ENCODE measurements around the gene SH3RF3. TPM values are rescaled to one million over a fixed set of nuclear protein-coding genes. Genes with fewer than 3 reads are reported as not detected.

SH3RF3 gene
- total RNA-seq, 1 experiment from 2014 or later = 0.34 TPM

DNA sequence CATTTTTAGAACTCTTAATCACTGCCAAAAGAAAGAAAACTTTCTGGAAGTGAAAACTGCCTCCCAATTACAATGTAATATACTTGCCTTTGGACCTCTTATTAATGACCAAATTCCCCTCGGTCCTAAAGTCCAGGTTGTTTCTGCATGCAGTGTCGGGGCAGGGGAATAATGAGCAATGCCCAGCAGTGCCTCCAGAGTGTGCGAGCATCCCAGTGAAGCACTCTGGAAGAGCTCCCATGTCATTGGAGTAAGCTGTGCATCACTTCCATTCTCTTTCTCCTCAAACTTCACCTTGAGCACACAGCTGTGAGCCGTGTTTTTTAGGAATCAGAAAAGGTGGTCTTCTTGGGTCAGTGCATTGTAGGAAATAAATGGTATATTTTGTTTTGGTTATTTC lies 107.1 kb downstream of the SH3RF3 start:
- no peaks in the 10 kb centered on the region for H3K79me2 ChIP-seq (ENCODE audit: low read length)
- H2AFZ ChIP-seq (ENCODE audit: low read length) = no peak overlapping the region
- H3K4me1 ChIP-seq (ENCODE audit: low read length) = peaks cover 21% of the 10 kb centered on the region
- no peak for DNase-seq
- H3K9me3 ChIP-seq (ENCODE audit: low read length) = no peaks in the 10 kb centered on the region
- no peak overlapping the region for H3K4me2 ChIP-seq (ENCODE audit: low read depth, low read length, poor library complexity, severe bottlenecking)
- H3K27ac ChIP-seq (ENCODE audit: low read length) = no peak overlapping the region
- H3K4me3 ChIP-seq (ENCODE audit: low read length) = no peak overlapping the region
- H3K36me3 ChIP-seq (ENCODE audit: insufficient read depth, low read length) = no peaks in the 10 kb centered on the region
- H3K27me3 ChIP-seq (ENCODE audit: low read length) = no peaks in the 10 kb centered on the region
- no peaks in the 10 kb centered on the region for H4K20me1 ChIP-seq (ENCODE audit: insufficient read depth, low read depth, low read length)
- no peak overlapping the region for H3K9ac ChIP-seq (ENCODE audit: low read length)
- H3K9me2 ChIP-seq (replicated peaks; ENCODE audit: insufficient read depth, low read length) = no peaks in the 10 kb centered on the region

GRCh38 chr2:109237792-109238191 lies 108.8 kb downstream of the SH3RF3 start:
- Histone ChIP-seq H4K20me1 (ENCODE audit: insufficient read depth, low read depth, low read length) (no peaks in the 10 kb centered on the region), H3K9ac (ENCODE audit: low read length) (no peak overlapping the region), H3K9me2 (replicated peaks; ENCODE audit: insufficient read depth, low read length) (no peaks in the 10 kb centered on the region), H3K4me1 (ENCODE audit: low read length) (peaks cover 9% of the 10 kb centered on the region), H3K79me2 (ENCODE audit: low read length) (no peaks in the 10 kb centered on the region), H2AFZ (ENCODE audit: low read length) (no peak overlapping the region), H3K36me3 (ENCODE audit: insufficient read depth, low read length) (no peaks in the 10 kb centered on the region), H3K27me3 (ENCODE audit: low read length) (no peaks in the 10 kb centered on the region), H3K9me3 (ENCODE audit: low read length) (no peaks in the 10 kb centered on the region), H3K27ac (ENCODE audit: low read length) (no peak overlapping the region), H3K4me3 (ENCODE audit: low read length) (no peak overlapping the region), H3K4me2 (ENCODE audit: low read depth, low read length, poor library complexity, severe bottlenecking) (no peak overlapping the region)
- DNase-seq = no peak

GRCh38 chr2:109238580-109238979 lies 109.6 kb downstream of the SH3RF3 start:
- no peaks in the 10 kb centered on the region for H3K36me3 ChIP-seq (ENCODE audit: insufficient read depth, low read length)
- H3K4me1 ChIP-seq (ENCODE audit: low read length) = peaks cover 9% of the 10 kb centered on the region
- H3K4me3 ChIP-seq (ENCODE audit: low read length) = no peak overlapping the region
- H2AFZ ChIP-seq (ENCODE audit: low read length) = peak overlapping the region; percentile 37; the same call in 1 of the 2 replicates
- no peak overlapping the region for H3K27ac ChIP-seq (ENCODE audit: low read length)
- H3K9me3 ChIP-seq (ENCODE audit: low read length) = no peaks in the 10 kb centered on the region
- H3K9ac ChIP-seq (ENCODE audit: low read length) = no peak overlapping the region
- no peak overlapping the region for H3K4me2 ChIP-seq (ENCODE audit: low read depth, low read length, poor library complexity, severe bottlenecking)
- no peaks in the 10 kb centered on the region for H3K27me3 ChIP-seq (ENCODE audit: low read length)
- DNase-seq = peak; percentile 65
- H3K9me2 ChIP-seq (replicated peaks; ENCODE audit: insufficient read depth, low read length) = no peaks in the 10 kb centered on the region
- no peaks in the 10 kb centered on the region for H3K79me2 ChIP-seq (ENCODE audit: low read length)
- no peaks in the 10 kb centered on the region for H4K20me1 ChIP-seq (ENCODE audit: insufficient read depth, low read depth, low read length)

- no peaks in the 10 kb centered on the region for H3K79me2 ChIP-seq (ENCODE audit: low read length)
- H3K9me2 ChIP-seq (replicated peaks; ENCODE audit: insufficient read depth, low read length) = no peaks in the 10 kb centered on the region
- H2AFZ ChIP-seq (ENCODE audit: low read length) = no peak overlapping the region
- H3K36me3 ChIP-seq (ENCODE audit: insufficient read depth, low read length) = no peaks in the 10 kb centered on the region
- no peak overlapping the region for H3K4me3 ChIP-seq (ENCODE audit: low read length)
- no peak overlapping the region for H3K4me2 ChIP-seq (ENCODE audit: low read depth, low read length, poor library complexity, severe bottlenecking)
- H4K20me1 ChIP-seq (ENCODE audit: insufficient read depth, low read depth, low read length) = no peaks in the 10 kb centered on the region
- peaks cover 18% of the 10 kb centered on the region for H3K4me1 ChIP-seq (ENCODE audit: low read length)
- no peaks in the 10 kb centered on the region for H3K9me3 ChIP-seq (ENCODE audit: low read length)
- DNase-seq = no peak
- no peak overlapping the region for H3K27ac ChIP-seq (ENCODE audit: low read length)
- no peak overlapping the region for H3K9ac ChIP-seq (ENCODE audit: low read length)
- no peaks in the 10 kb centered on the region for H3K27me3 ChIP-seq (ENCODE audit: low read length)
Measured at GRCh38 chr2:109239720-109240119, 110.7 kb downstream of the SH3RF3 start.

DNA sequence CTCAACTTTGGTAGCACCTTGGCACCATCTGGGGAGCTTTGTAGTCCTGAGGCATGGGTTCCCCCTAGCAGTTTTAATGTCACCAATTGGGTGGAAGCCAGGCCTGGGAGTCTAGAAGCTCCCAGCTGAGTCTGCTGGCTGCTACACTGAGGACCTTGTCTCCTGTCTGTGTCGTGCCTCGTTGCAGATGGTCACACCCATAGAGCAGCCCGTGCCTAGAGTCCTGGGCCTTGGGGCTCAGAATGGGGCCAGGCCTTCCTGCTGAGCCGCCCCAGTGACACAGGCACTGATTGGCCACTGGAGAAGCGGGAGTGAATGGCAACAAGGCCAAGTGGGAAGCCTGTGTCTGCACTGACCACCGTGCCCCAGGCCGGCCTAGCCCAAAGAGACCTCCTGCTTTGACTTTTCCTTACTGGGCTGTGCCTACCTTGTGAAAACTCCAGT lies 113.2 kb downstream of the SH3RF3 start:
- H3K4me2 ChIP-seq (ENCODE audit: low read depth, low read length, poor library complexity, severe bottlenecking) = no peak overlapping the region
- H4K20me1 ChIP-seq (ENCODE audit: insufficient read depth, low read depth, low read length) = no peaks in the 10 kb centered on the region
- H3K27ac ChIP-seq (ENCODE audit: low read length) = no peak overlapping the region
- no peaks in the 10 kb centered on the region for H3K9me3 ChIP-seq (ENCODE audit: low read length)
- H3K27me3 ChIP-seq (ENCODE audit: low read length) = no peaks in the 10 kb centered on the region
- no peak for DNase-seq
- peaks cover 18% of the 10 kb centered on the region for H3K4me1 ChIP-seq (ENCODE audit: low read length)
- H3K9ac ChIP-seq (ENCODE audit: low read length) = no peak overlapping the region
- H2AFZ ChIP-seq (ENCODE audit: low read length) = no peak overlapping the region
- H3K4me3 ChIP-seq (ENCODE audit: low read length) = no peak overlapping the region
- no peaks in the 10 kb centered on the region for H3K9me2 ChIP-seq (replicated peaks; ENCODE audit: insufficient read depth, low read length)
- H3K79me2 ChIP-seq (ENCODE audit: low read length) = no peaks in the 10 kb centered on the region
- H3K36me3 ChIP-seq (ENCODE audit: insufficient read depth, low read length) = no peaks in the 10 kb centered on the region

GRCh38 chr2:109242654-109243331 lies 113.8 kb downstream of the SH3RF3 start:
- H2AFZ ChIP-seq (ENCODE audit: low read length) = no peak overlapping the region
- no peak overlapping the region for H3K4me3 ChIP-seq (ENCODE audit: low read length)
- H3K36me3 ChIP-seq (ENCODE audit: insufficient read depth, low read length) = no peaks in the 10 kb centered on the region
- DNase-seq = no peak
- no peaks in the 10 kb centered on the region for H3K9me2 ChIP-seq (replicated peaks; ENCODE audit: insufficient read depth, low read length)
- H3K9ac ChIP-seq (ENCODE audit: low read length) = no peak overlapping the region
- H4K20me1 ChIP-seq (ENCODE audit: insufficient read depth, low read depth, low read length) = no peaks in the 10 kb centered on the region
- no peaks in the 10 kb centered on the region for H3K79me2 ChIP-seq (ENCODE audit: low read length)
- no peak overlapping the region for H3K27ac ChIP-seq (ENCODE audit: low read length)
- no peak overlapping the region for H3K4me2 ChIP-seq (ENCODE audit: low read depth, low read length, poor library complexity, severe bottlenecking)
- H3K27me3 ChIP-seq (ENCODE audit: low read length) = no peaks in the 10 kb centered on the region
- peaks cover 18% of the 10 kb centered on the region for H3K4me1 ChIP-seq (ENCODE audit: low read length)
- no peaks in the 10 kb centered on the region for H3K9me3 ChIP-seq (ENCODE audit: low read length)

DNA sequence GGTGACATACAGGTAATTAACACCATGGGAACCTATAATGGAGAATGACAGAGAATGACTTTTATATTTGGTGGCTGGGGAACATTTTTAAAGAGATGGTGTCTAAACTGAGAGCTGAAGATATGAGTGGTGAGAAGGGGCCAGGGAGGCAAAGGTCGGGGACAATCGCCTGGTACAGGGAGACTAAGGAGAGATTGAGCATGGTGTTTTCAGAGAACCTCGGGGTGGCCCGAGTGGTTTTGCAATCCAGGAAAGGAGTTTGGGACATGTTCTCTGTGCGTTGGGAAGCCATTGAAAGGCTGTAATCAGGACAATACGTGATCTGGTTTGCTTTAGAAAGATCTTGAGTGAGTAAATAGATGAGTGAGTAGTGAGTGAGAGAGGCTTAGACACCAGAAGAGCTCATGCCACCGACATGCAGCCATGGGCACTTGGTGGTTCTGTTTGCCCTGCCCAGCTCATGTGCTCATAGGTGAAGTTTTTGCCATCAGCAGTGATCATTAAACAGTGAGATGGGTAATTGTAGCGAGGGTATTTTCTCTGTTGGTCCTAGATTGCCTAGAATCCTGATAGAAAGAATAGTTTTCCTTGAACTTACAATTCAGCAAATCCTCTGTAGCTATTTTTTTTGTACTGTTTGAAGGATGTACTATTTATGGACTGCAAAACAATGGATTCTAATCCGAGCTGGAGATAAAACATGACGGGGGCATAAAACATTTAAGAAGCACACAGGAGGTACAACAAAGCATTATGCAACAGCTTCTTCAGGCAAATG lies 114.7 kb downstream of the SH3RF3 start:
- Histone ChIP-seq H3K36me3 (ENCODE audit: insufficient read depth, low read length) (no peaks in the 10 kb centered on the region), H4K20me1 (ENCODE audit: insufficient read depth, low read depth, low read length) (no peaks in the 10 kb centered on the region), H3K9me3 (ENCODE audit: low read length) (no peaks in the 10 kb centered on the region), H3K4me2 (ENCODE audit: low read depth, low read length, poor library complexity, severe bottlenecking) (no peak overlapping the region), H3K27ac (ENCODE audit: low read length) (no peak overlapping the region), H3K9ac (ENCODE audit: low read length) (no peak overlapping the region), H2AFZ (ENCODE audit: low read length) (no peak overlapping the region), H3K4me1 (ENCODE audit: low read length) (peaks cover 13% of the 10 kb centered on the region), H3K27me3 (ENCODE audit: low read length) (no peaks in the 10 kb centered on the region), H3K79me2 (ENCODE audit: low read length) (no peaks in the 10 kb centered on the region), H3K9me2 (replicated peaks; ENCODE audit: insufficient read depth, low read length) (no peaks in the 10 kb centered on the region), H3K4me3 (ENCODE audit: low read length) (no peak overlapping the region)
- no peak for DNase-seq

DNA sequence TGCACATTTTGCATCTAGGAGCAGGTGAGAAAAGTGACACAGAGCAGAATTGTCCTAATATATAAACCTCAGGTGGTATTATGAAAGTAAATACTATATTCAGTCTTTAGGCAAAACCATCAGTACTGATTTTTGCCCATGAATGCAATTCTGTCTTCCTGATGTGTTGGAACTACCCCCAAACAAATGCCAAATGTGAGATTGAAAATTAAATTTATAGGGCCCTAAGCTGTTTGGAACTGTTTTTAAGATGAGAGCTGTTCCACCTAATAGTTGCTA lies 115.2 kb downstream of the SH3RF3 start:
- DNase-seq = no peak
- no peak overlapping the region for H3K4me2 ChIP-seq (ENCODE audit: low read depth, low read length, poor library complexity, severe bottlenecking)
- no peaks in the 10 kb centered on the region for H4K20me1 ChIP-seq (ENCODE audit: insufficient read depth, low read depth, low read length)
- H3K36me3 ChIP-seq (ENCODE audit: insufficient read depth, low read length) = no peaks in the 10 kb centered on the region
- H2AFZ ChIP-seq (ENCODE audit: low read length) = no peak overlapping the region
- no peaks in the 10 kb centered on the region for H3K79me2 ChIP-seq (ENCODE audit: low read length)
- H3K9ac ChIP-seq (ENCODE audit: low read length) = no peak overlapping the region
- H3K4me1 ChIP-seq (ENCODE audit: low read length) = peaks cover 10% of the 10 kb centered on the region
- H3K27me3 ChIP-seq (ENCODE audit: low read length) = no peaks in the 10 kb centered on the region
- H3K4me3 ChIP-seq (ENCODE audit: low read length) = no peak overlapping the region
- H3K9me3 ChIP-seq (ENCODE audit: low read length) = no peaks in the 10 kb centered on the region
- no peaks in the 10 kb centered on the region for H3K9me2 ChIP-seq (replicated peaks; ENCODE audit: insufficient read depth, low read length)
- H3K27ac ChIP-seq (ENCODE audit: low read length) = no peak overlapping the region
